HEK293 (cell line): ENCODE measurements around the gene SDC3.

ENCODE experiments used
- GLIS2 ChIP-seq: fragments of 450-650 bp; formaldehyde crosslinking; IDR thresholded peaks from 2 replicates; pipeline ENCODE4 v1.5.1; 2016; ENCODE audit warnings: missing biosample characterization, missing genetic modification characterization
- HOXA7 ChIP-seq: sonication (generic); formaldehyde crosslinking; IDR thresholded peaks from 2 replicates; pipeline ENCODE4 v1.8.1; 2022; ENCODE audit warnings: missing genetic modification reagents, borderline replicate concordance
- KLF16 ChIP-seq: fragments of 450-650 bp; formaldehyde crosslinking; IDR thresholded peaks from 2 replicates; pipeline ENCODE4 v1.5.1; 2017; ENCODE audit warnings: missing biosample characterization, missing genetic modification characterization
- KLF9 ChIP-seq: fragments of 450-650 bp; formaldehyde crosslinking; IDR thresholded peaks from 2 replicates; pipeline ENCODE4 v1.5.1; 2016; ENCODE audit warnings: missing biosample characterization, missing genetic modification characterization, low read depth
- SCRT2 ChIP-seq: fragments of 450-650 bp; formaldehyde crosslinking; IDR thresholded peaks from 2 replicates; pipeline ENCODE4 v1.5.1; 2016; ENCODE audit warnings: missing biosample characterization, missing genetic modification characterization
- SP7 ChIP-seq: fragments of 450-650 bp; formaldehyde crosslinking; IDR thresholded peaks from 2 replicates; pipeline ENCODE4 v1.5.1; 2016; ENCODE audit warnings: missing biosample characterization, missing genetic modification characterization
- YY1 ChIP-seq: fragments of 450-650 bp; formaldehyde crosslinking; IDR thresholded peaks from 2 replicates; pipeline ENCODE4 v1.5.1; 2018; ENCODE audit warnings: missing biosample characterization, missing genetic modification characterization
- YY2 ChIP-seq: fragments of 450-650 bp; formaldehyde crosslinking; IDR thresholded peaks from 2 replicates; pipeline ENCODE4 v1.5.1; 2016; ENCODE audit warnings: missing biosample characterization, missing genetic modification characterization
- ZBTB21 ChIP-seq: fragments of 450-650 bp; formaldehyde crosslinking; IDR thresholded peaks from 2 replicates; pipeline ENCODE4 v1.5.1; 2017; ENCODE audit warnings: missing biosample characterization, missing genetic modification characterization
- ZBTB7A ChIP-seq: fragments of 450-650 bp; formaldehyde crosslinking; IDR thresholded peaks from 2 replicates; pipeline ENCODE4 v1.5.1; 2016; ENCODE audit warnings: low read depth, missing biosample characterization, missing genetic modification characterization
- ZEB2 ChIP-seq: fragments of 450-650 bp; formaldehyde crosslinking; IDR thresholded peaks from 2 replicates; pipeline ENCODE4 v1.5.1; 2016; ENCODE audit warnings: missing biosample characterization, missing genetic modification characterization
- ZFP69B ChIP-seq: fragments of 450-650 bp; formaldehyde crosslinking; IDR thresholded peaks from 2 replicates; pipeline ENCODE4 v1.5.1; 2016; ENCODE audit warnings: missing biosample characterization, missing genetic modification characterization
- ZNF112 ChIP-seq: fragments of 450-650 bp; formaldehyde crosslinking; IDR thresholded peaks from 2 replicates; pipeline ENCODE4 v1.5.0; 2017; ENCODE audit warnings: missing biosample characterization, missing genetic modification characterization
- ZNF132 ChIP-seq: fragments of 450-650 bp; formaldehyde crosslinking; IDR thresholded peaks from 2 replicates; pipeline ENCODE4 v1.5.1; 2017; ENCODE audit warnings: missing biosample characterization, missing genetic modification characterization, borderline replicate concordance
- ZNF140 ChIP-seq: fragments of 450-650 bp; formaldehyde crosslinking; IDR thresholded peaks from 2 replicates; pipeline ENCODE4 v1.5.1; 2016; ENCODE audit warnings: missing biosample characterization, missing genetic modification characterization
- ZNF169 ChIP-seq: fragments of 450-650 bp; formaldehyde crosslinking; IDR thresholded peaks from 2 replicates; pipeline ENCODE4 v1.5.1; 2016; ENCODE audit warnings: missing biosample characterization, missing genetic modification characterization
- ZNF19 ChIP-seq: fragments of 450-650 bp; formaldehyde crosslinking; IDR thresholded peaks from 2 replicates; pipeline ENCODE4; 2016; ENCODE audit warnings: missing biosample characterization, missing genetic modification characterization, low read depth
- ZNF211 ChIP-seq: fragments of 450-650 bp; formaldehyde crosslinking; IDR thresholded peaks from 2 replicates; pipeline ENCODE4 v1.5.1; 2016; ENCODE audit warnings: low read depth, missing biosample characterization, missing genetic modification characterization
- ZNF214 ChIP-seq: fragments of 450-650 bp; formaldehyde crosslinking; IDR thresholded peaks from 2 replicates; pipeline ENCODE4 v1.5.1; 2017; ENCODE audit warnings: missing biosample characterization, mild to moderate bottlenecking, missing genetic modification characterization, borderline replicate concordance
- ZNF221 ChIP-seq: fragments of 450-650 bp; formaldehyde crosslinking; IDR thresholded peaks from 2 replicates; pipeline ENCODE4 v1.5.1; 2017; ENCODE audit warnings: missing biosample characterization, missing genetic modification characterization, borderline replicate concordance
- ZNF239 ChIP-seq: fragments of 450-650 bp; formaldehyde crosslinking; IDR thresholded peaks from 2 replicates; pipeline ENCODE4 v1.5.1; 2016; ENCODE audit warnings: missing biosample characterization, missing genetic modification characterization
- ZNF248 ChIP-seq: fragments of 450-650 bp; formaldehyde crosslinking; IDR thresholded peaks from 2 replicates; pipeline ENCODE4 v1.5.1; 2017; ENCODE audit warnings: missing biosample characterization, missing genetic modification characterization
- ZNF292 ChIP-seq: fragments of 450-650 bp; formaldehyde crosslinking; IDR thresholded peaks from 2 replicates; pipeline ENCODE4 v1.5.1; 2016; ENCODE audit warnings: low read depth, missing biosample characterization, missing genetic modification characterization, borderline replicate concordance
- ZNF335 ChIP-seq: fragments of 450-650 bp; formaldehyde crosslinking; conservative IDR thresholded peaks from 2 replicates; pipeline ENCODE4 v1.5.1; 2016; ENCODE audit warnings: missing biosample characterization, missing genetic modification characterization
- ZNF350 ChIP-seq: fragments of 450-650 bp; formaldehyde crosslinking; IDR thresholded peaks from 2 replicates; pipeline ENCODE4 v1.5.0; 2017; ENCODE audit warnings: missing biosample characterization, mild to moderate bottlenecking, missing genetic modification characterization
- ZNF391 ChIP-seq: fragments of 450-650 bp; formaldehyde crosslinking; IDR thresholded peaks from 2 replicates; pipeline ENCODE4 v1.5.1; 2016; ENCODE audit warnings: low read depth, missing biosample characterization, missing genetic modification characterization, borderline replicate concordance
- ZNF394 ChIP-seq: fragments of 450-650 bp; formaldehyde crosslinking; IDR thresholded peaks from 2 replicates; pipeline ENCODE4 v1.5.1; 2016; ENCODE audit warnings: missing biosample characterization, missing genetic modification characterization, mild to moderate bottlenecking, moderate library complexity, borderline replicate concordance
- ZNF416 ChIP-seq: fragments of 450-650 bp; formaldehyde crosslinking; IDR thresholded peaks from 2 replicates; pipeline ENCODE4 v1.5.1; 2016; ENCODE audit warnings: missing biosample characterization, missing genetic modification characterization
- ZNF510 ChIP-seq: fragments of 450-650 bp; formaldehyde crosslinking; IDR thresholded peaks from 2 replicates; pipeline ENCODE4 v1.5.1; 2018; ENCODE audit warnings: mild to moderate bottlenecking, missing genetic modification characterization, missing biosample characterization; ENCODE audit not compliant: insufficient replicate concordance
- ZNF549 ChIP-seq: fragments of 450-650 bp; IDR thresholded peaks from 2 replicates; pipeline ENCODE4 v1.5.1; 2018; ENCODE audit warnings: missing biosample characterization, missing genetic modification characterization, mild to moderate bottlenecking, inconsistent platforms, moderate library complexity
- ZNF558 ChIP-seq: fragments of 450-650 bp; formaldehyde crosslinking; IDR thresholded peaks from 2 replicates; pipeline ENCODE4 v1.5.1; 2016; ENCODE audit warnings: missing biosample characterization, missing genetic modification characterization
- ZNF561 ChIP-seq: fragments of 450-650 bp; IDR thresholded peaks from 2 replicates; pipeline ENCODE4 v1.5.1; 2018; ENCODE audit warnings: missing biosample characterization, missing genetic modification characterization, borderline replicate concordance
- ZNF626 ChIP-seq: fragments of 450-650 bp; sonication (Bioruptor Pico); formaldehyde crosslinking; IDR thresholded peaks from 2 replicates; pipeline ENCODE4 v1.5.1; 2018; ENCODE audit warnings: missing biosample characterization, missing genetic modification characterization, inconsistent platforms
- ZNF664 ChIP-seq: fragments of 450-650 bp; formaldehyde crosslinking; IDR thresholded peaks from 2 replicates; pipeline ENCODE4 v1.5.1; 2016; ENCODE audit warnings: missing biosample characterization, missing genetic modification characterization
- ZNF670 ChIP-seq: fragments of 450-650 bp; formaldehyde crosslinking; IDR thresholded peaks from 2 replicates; pipeline ENCODE4 v1.5.1; 2016; ENCODE audit warnings: missing biosample characterization, missing genetic modification characterization, low read depth
- ZNF776 ChIP-seq: fragments of 450-650 bp; formaldehyde crosslinking; IDR thresholded peaks from 2 replicates; pipeline ENCODE4 v1.5.0; 2017; ENCODE audit warnings: missing biosample characterization, missing genetic modification characterization, borderline replicate concordance
- ZNF777 ChIP-seq: fragments of 450-650 bp; formaldehyde crosslinking; IDR thresholded peaks from 2 replicates; pipeline ENCODE4 v1.5.1; 2017; ENCODE audit warnings: missing biosample characterization, missing genetic modification characterization, borderline replicate concordance
- ZNF785 ChIP-seq: fragments of 450-650 bp; formaldehyde crosslinking; IDR thresholded peaks from 2 replicates; pipeline ENCODE4 v1.5.1; 2016; ENCODE audit warnings: missing biosample characterization, missing genetic modification characterization
- ZNF837 ChIP-seq: fragments of 450-650 bp; formaldehyde crosslinking; IDR thresholded peaks from 2 replicates; pipeline ENCODE4 v1.5.1; 2016; ENCODE audit warnings: missing biosample characterization, missing genetic modification characterization
- TF ChIP-seq, protein P1 (sequence below): fragments of 450-650 bp; formaldehyde crosslinking; IDR thresholded peaks from 2 replicates; pipeline ENCODE4 v1.5.1; 2016; ENCODE audit warnings: missing biosample characterization, missing genetic modification characterization
- TF ChIP-seq, protein P2 (sequence below): fragments of 450-650 bp; formaldehyde crosslinking; IDR thresholded peaks from 2 replicates; pipeline ENCODE4; 2016; ENCODE audit warnings: missing biosample characterization, missing genetic modification characterization

The SDC3 gene

DNA sequence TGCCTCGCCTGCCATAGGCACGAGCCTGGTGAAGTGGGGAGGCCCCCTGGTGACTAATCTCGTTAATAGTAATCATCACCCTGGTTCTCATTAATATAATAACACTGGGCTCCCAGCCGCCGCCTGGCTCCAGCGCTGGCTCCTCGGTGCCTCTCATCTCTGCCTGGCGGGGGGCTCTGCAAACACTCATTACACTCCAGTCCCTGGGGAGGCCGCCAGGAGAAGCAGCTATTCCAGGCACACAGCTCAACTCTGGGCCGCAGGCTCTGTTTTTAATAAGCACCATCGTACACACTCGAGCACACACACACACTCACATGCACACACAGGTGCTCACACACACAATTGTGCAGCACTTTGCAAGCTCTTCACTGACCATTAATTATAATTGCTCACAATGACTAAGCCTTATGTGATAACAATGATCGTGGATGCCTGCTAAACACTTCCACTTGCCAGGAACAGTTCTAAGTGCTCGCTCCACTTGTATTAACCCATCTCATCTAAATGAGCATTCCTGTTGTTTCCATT is 52.2 kb downstream of the SDC3 start (continued):
- TF ChIP-seq ZNF777 (tag by site-specific recombination) = no peak
- TF ChIP-seq ZNF391 (tag by site-specific recombination) = peak; percentile 71
- no peak for TF ChIP-seq ZNF169 (tag by site-specific recombination)
- no peak for TF ChIP-seq ZNF248 (tag by site-specific recombination)
- no peak; the same call in 1 of the 2 replicates for TF ChIP-seq GLIS2 (tag by site-specific recombination)
- TF ChIP-seq ZNF776 (tag by site-specific recombination) = no peak
- TF ChIP-seq ZFP69B (tag by site-specific recombination) = no peak
- no peak for TF ChIP-seq ZNF670 (tag by site-specific recombination)
- TF ChIP-seq ZBTB7A (tag by site-specific recombination) = no peak
- TF ChIP-seq, protein P1, sequence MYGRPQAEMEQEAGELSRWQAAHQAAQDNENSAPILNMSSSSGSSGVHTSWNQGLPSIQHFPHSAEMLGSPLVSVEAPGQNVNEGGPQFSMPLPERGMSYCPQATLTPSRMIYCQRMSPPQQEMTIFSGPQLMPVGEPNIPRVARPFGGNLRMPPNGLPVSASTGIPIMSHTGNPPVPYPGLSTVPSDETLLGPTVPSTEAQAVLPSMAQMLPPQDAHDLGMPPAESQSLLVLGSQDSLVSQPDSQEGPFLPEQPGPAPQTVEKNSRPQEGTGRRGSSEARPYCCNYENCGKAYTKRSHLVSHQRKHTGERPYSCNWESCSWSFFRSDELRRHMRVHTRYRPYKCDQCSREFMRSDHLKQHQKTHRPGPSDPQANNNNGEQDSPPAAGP = no peak
- TF ChIP-seq ZNF561 (tag by site-specific recombination) = peak; percentile 47; the same call in 1 of the 2 replicates
- no peak for TF ChIP-seq ZNF132
- TF ChIP-seq ZNF549 (tag by site-specific recombination) = no peak
- TF ChIP-seq ZNF350 (tag by site-specific recombination) = no peak
- TF ChIP-seq SCRT2 (tag by site-specific recombination) = peak; percentile 43; the same call in 1 of the 2 replicates
- no peak for TF ChIP-seq KLF16
- TF ChIP-seq ZNF510 = no peak
- peak; percentile 56; the same call in 1 of the 2 replicates for TF ChIP-seq ZNF558 (tag by site-specific recombination)
- no peak for TF ChIP-seq ZNF221 (tag by site-specific recombination)
- no peak for TF ChIP-seq ZNF292 (tag by site-specific recombination)
- TF ChIP-seq ZBTB21 (tag by site-specific recombination) = peak; percentile 62; the same call in 1 of the 2 replicates
- no peak for TF ChIP-seq YY1
- TF ChIP-seq ZNF664 (tag by site-specific recombination) = peak; percentile 100
- TF ChIP-seq ZNF140 = no peak
- TF ChIP-seq ZNF626 (tag by site-specific recombination) = no peak
- peak; percentile 93 for TF ChIP-seq ZEB2 (tag by site-specific recombination)
- TF ChIP-seq ZNF394 (tag by site-specific recombination) = peak; percentile 77
- no peak for TF ChIP-seq HOXA7 (CRISPR knock-in tag)
- no peak for TF ChIP-seq ZNF112 (tag by site-specific recombination)
- TF ChIP-seq ZNF416 = no peak
- TF ChIP-seq ZNF211 (tag by site-specific recombination) = no peak
- TF ChIP-seq KLF9 = no peak; the same call in 1 of the 2 replicates
- no peak for TF ChIP-seq ZNF19
- no peak for TF ChIP-seq ZNF239 (tag by site-specific recombination)
- TF ChIP-seq YY2 (tag by site-specific recombination) = no peak
- TF ChIP-seq, protein P2, sequence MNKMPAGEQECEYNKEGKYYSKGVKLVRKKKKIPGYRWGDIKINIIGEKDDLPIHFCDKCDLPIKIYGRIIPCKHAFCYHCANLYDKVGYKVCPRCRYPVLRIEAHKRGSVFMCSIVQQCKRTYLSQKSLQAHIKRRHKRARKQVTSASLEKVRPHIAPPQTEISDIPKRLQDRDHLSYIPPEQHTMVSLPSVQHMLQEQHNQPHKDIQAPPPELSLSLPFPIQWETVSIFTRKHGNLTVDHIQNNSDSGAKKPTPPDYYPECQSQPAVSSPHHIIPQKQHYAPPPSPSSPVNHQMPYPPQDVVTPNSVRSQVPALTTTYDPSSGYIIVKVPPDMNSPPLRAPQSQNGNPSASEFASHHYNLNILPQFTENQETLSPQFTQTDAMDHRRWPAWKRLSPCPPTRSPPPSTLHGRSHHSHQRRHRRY = no peak
- peak; percentile 26; the same call in 1 of the 2 replicates for TF ChIP-seq ZNF335 (tag by site-specific recombination)
- no peak for TF ChIP-seq ZNF214 (tag by site-specific recombination)
- peak; percentile 97 for TF ChIP-seq SP7 (tag by site-specific recombination)
- no peak for TF ChIP-seq ZNF837 (tag by site-specific recombination)
- no peak for TF ChIP-seq ZNF785 (tag by site-specific recombination)
